ENCODE measurements around the gene CCND3. TPM values are rescaled to one million over a fixed set of nuclear protein-coding genes. Genes with fewer than 3 reads are reported as not detected.
A peak's percentile ranks its signal among the peaks of the same experiment; 100 is the strongest.
"Not testable (repeated sequence)": the region's sequence is repeated elsewhere in the genome, so short reads cannot be mapped to it uniquely, and the experiment has no call there.

Gene CCND3
- total RNA-seq, 2 donors from 2014 or later = 47.7 to 53.3 TPM

DNA sequence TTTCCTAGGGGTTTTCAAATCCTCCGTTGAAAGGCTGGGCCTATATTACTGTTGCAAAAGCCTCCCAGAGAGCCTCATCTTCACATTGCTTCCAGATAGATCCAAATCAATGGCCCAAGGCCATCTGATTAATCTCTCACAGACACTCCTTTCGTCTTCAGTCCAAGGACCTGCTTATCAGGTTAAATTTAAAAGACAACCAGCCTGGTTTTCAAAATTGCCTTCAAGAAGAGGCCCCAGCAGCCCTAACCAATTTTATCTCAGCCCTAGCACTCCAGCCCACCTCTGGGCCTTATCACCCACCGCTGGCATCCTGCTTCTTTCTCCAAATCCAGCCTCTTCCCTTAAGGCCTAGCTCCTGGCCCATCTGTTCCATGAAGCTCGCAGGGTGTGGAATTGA is 15.5 kb upstream of the CCND3 start:
- no peak for DNase-seq (ENCODE audit: low spot score)
- intact Hi-C loops (cut with DNase I) = no loop called here

DNA sequence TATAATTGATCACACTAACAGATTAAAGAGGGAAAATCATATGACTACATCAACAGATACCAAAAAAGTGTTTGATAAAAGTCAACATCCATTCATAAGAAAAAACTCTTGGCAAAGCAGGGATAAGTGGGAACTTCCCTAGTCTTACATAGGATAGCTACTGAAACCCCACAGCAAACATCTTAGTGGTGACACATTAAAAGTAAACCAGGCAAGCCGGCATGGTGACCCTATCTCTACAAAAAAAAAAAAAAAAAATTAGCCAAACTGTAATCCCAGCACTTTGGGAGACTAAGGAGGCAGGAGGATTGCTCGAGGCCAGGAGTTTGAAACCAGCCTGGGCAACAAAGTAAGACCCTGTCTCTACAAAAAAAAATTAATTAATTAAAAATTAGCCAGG is 13.8 kb upstream of the CCND3 start:
- no peak for DNase-seq (ENCODE audit: low spot score)
- intact Hi-C loops (cut with DNase I) = no loop called here

GRCh38 chr6:41954668-41955067 is 13.1 kb upstream of the CCND3 start:
- DNase-seq (ENCODE audit: low spot score) = no peak
- intact Hi-C loops (cut with DNase I) = no loop called here

- intact Hi-C loops (cut with DNase I) = no loop called here
Measured at GRCh38 chr6:41947581-41948220, 6.1 kb upstream of the CCND3 start.

GRCh38 chr6:41943456-41943855 is 1.8 kb upstream of the CCND3 start:
- intact Hi-C loops (cut with DNase I) = no loop called here

More at GRCh38 chr6:41947581-41948220, 6.1 kb upstream of the CCND3 start:
- no peak for DNase-seq (ENCODE audit: low spot score)

DNA sequence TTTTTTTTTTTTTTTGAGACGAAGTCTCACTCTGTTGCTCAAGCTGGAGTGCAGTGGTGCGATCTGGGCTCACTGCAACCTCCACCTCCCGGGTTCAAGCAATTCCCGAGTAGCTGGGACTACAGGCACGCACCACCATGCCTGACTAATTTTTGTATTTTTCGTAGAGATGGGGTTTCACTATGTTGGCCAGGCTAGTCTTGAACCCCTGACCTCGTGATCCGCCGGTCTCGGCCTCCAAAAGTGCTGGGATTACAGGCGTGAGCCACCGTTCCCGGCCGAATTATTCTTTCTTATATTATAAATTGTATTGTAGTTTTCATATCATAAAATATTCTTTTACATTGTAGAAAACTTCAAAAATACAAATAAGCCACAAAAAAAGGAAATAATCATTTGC is 1.3 kb upstream of the CCND3 start:
- intact Hi-C loops (cut with DNase I); DNase-seq (ENCODE audit: low spot score): not testable (repeated sequence)

More at GRCh38 chr6:41943456-41943855, 1.8 kb upstream of the CCND3 start:
- no peak for DNase-seq (ENCODE audit: low spot score)

DNA sequence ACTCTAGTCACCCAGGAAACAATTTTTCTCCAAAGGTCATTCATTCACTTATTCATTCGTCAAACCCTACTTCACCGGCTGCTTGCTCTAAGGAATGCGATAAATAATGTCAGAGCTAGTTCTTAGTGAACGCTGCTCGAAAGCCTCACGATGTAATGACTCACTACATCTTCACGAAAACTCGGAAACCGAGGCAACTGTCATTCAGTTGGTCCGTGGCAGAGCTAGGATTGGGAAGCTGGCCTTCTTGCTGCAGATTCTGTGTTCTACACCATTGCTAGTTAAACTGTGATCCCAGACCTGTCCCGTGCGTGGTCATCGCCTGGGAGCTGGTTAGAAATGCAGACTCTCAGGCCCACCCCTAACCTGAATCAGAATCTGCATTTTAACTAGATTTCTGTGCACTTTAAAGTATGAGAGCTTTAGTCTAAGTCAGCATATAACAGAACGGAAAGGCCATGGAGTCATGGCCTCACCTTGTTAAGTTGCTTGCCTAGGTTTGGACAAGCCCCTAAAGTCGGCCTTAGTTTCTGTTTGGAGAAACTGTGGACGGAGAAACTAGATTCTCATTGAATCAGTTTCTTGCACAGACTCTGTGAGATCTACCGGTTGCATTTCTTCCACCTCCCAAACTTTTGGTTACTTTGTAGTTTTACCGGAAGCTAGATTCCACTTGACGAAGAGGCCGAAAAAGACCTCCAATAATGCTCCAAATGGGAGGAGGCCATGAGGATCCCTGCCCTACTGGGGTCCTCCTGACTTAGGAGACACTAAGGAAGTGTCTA is 651 bp upstream of the CCND3 start:
- DNase-seq (ENCODE audit: low spot score) = no peak
- intact Hi-C loops (cut with DNase I) = no loop called here

DNA sequence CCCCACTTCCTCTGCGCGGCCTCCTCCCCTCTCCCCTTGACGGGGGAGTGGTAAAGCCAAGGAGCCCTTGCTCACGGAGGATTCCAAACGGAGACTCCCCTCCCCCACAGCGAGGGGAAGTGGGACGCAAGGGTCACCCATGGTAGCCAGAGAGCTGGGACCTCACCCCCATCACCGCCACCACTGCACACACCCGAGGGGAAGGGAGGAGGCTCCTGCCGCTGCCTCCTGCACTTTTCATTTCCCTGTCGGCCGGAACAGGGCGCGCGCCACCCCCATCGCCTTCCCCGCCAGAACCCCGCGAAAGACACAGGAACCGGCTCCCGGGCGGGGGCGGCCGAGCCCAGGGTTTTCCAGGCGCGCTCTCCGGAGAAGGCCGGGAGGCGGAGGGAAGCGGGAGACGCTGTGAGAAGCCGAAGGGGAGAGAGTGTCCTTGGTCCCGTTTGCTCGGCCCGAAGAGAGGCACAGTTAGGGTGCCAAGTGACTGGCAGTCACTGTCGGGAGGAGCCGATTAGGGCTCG is 789 bp downstream of the CCND3 start:
- intact Hi-C loops (cut with DNase I) = no loop called here
- peak; percentile 88 for DNase-seq (ENCODE audit: low spot score)

DNA sequence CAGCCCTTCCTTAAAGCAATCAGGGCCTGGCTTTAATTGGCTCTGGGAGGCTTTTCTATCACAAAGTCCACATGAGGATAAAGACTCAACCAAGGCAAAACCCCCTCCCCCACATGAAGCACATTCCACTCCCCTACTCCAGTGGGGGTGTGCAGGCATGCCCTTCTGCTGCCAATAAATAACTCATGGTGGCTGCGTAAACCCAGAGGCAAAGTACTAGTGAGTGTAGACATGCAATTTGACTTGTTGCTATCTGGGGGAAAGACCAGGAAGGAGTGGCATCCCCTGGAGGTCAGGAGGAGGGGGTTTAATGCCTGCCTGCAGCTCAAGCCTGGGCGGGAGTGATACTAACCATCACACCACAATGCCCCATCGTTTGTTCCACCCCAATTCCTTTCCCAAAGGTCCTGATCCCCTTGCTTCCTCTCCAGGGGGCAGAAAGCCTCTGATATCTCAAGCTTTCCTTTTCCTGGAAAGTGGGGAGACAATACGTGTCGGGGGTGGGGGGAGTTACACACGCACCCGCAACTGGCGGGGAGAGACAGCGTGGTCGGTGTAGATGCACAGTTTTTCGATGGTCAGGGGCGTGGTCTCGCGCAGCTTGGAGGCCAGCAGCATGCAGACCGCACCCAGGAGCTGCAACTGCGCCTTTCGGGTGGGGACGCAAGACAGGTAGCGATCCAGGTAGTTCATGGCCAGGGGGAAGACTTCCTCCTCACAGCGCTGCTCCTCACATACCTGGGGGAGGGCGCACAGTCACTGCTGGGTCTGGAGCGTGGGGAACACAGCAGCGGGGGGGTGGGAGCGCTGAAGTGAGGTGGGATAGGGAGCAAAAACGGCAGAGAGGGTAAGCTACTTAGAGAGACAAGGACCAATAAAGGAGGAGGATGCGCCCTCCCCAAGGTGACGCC is 1.5 kb downstream of the CCND3 start:
- intact Hi-C loops (cut with DNase I) = loop anchor here in 1 of 2 donors (10.0 kb wide), 2 partner anchors 105 to 155 kb away; partner anchors contain the start of genes PRICKLE4 and TOMM6
- peak; percentile 81 for DNase-seq (ENCODE audit: low spot score)

- intact Hi-C loops (cut with DNase I) = loop anchor here in 1 of 2 donors (10.0 kb wide), 2 partner anchors 105 to 155 kb away; partner anchors contain the start of genes PRICKLE4 and TOMM6
Measured at GRCh38 chr6:41939176-41939847, 2.3 kb downstream of the CCND3 start.

GRCh38 chr6:41938590-41939175 is 2.9 kb downstream of the CCND3 start:
- intact Hi-C loops (cut with DNase I) = loop anchor here in 1 of 2 donors (10.0 kb wide), 2 partner anchors 106 to 154 kb away; partner anchors contain the start of genes PRICKLE4 and TOMM6
- no peak for DNase-seq (ENCODE audit: low spot score)

More at GRCh38 chr6:41939176-41939847, 2.3 kb downstream of the CCND3 start:
- peak; percentile 82 for DNase-seq (ENCODE audit: low spot score)

- DNase-seq (ENCODE audit: low spot score) = no peak
- intact Hi-C loops (cut with DNase I) = loop anchor here in 1 of 2 donors (10.0 kb wide), 2 partner anchors 107 to 153 kb away; partner anchors contain the start of genes PRICKLE4 and TOMM6
Measured at GRCh38 chr6:41937861-41938574, 3.6 kb downstream of the CCND3 start.

- intact Hi-C loops (cut with DNase I) = loop anchor here in 1 of 2 donors (10.0 kb wide), 2 partner anchors 107 to 153 kb away; partner anchors contain the start of genes PRICKLE4 and TOMM6
- no peak for DNase-seq (ENCODE audit: low spot score)
Measured at GRCh38 chr6:41937472-41937860, 4.1 kb downstream of the CCND3 start.

GRCh38 chr6:41936073-41936837 is 5.4 kb downstream of the CCND3 start:
- intact Hi-C loops (cut with DNase I) = loop anchor here in 1 of 2 donors (10.0 kb wide), 2 partner anchors 109 to 151 kb away; partner anchors contain the start of genes PRICKLE4 and TOMM6
- DNase-seq (ENCODE audit: low spot score) = peak; percentile 85

DNA sequence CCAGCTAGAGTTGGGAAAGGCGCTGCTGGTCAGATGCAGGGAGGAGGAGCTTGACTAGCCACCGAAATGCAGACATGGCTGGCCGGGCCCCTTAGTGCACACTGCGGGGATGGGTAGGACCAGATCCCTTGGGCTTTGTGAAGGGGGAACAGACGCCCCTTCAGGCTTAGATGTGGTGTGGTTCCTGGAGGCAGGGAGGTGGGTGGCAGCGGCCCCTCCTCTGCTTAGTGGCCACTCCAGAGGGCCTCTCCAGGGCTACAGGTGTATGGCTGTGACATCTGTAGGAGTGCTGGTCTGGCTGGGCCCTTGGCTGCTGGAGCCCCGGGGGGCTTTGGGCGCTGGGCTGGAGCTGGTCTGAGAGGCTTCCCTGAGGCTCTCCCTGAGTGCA is 5.9 kb downstream of the CCND3 start:
- no peak for DNase-seq (ENCODE audit: low spot score)
- intact Hi-C loops (cut with DNase I) = loop anchor here in 1 of 2 donors (10.0 kb wide), 2 partner anchors 109 to 151 kb away; partner anchors contain the start of genes PRICKLE4 and TOMM6

- intact Hi-C loops (cut with DNase I) = loop anchor here in 1 of 2 donors (10.0 kb wide), 2 partner anchors 110 to 150 kb away; partner anchors contain the start of genes PRICKLE4 and TOMM6
- no peak for DNase-seq (ENCODE audit: low spot score)
Measured at GRCh38 chr6:41935193-41935574, 6.4 kb downstream of the CCND3 start.

All from posterior vena cava (tissue), 2 donors.